ENCODE measurements around the gene GCK.

The GCK gene

GRCh38 chr7:44144426-44144967 is 44.7 kb downstream of the GCK start:
- Histone ChIP-seq H3K36me3 (ENCODE audit: control insufficient read depth, insufficient read depth, low read length) (no peaks in the 10 kb centered on the region), H3K4me3 (ENCODE audit: low read depth, low read length) (no peak overlapping the region), H3K27me3 (ENCODE audit: control insufficient read depth, insufficient read depth, low read length) (peaks cover 31% of the 10 kb centered on the region), H3K9me3 (ENCODE audit: control insufficient read depth, insufficient read depth, low read depth, low read length) (no peaks in the 10 kb centered on the region), H3K27ac (ENCODE audit: low read depth, low read length) (no peak overlapping the region), H3K4me1 (ENCODE audit: control insufficient read depth, insufficient read depth, low read length) (peaks cover 36% of the 10 kb centered on the region), H3K9ac (ENCODE audit: low read length) (no peak overlapping the region)

- no peak overlapping the region for H3K27ac ChIP-seq (ENCODE audit: low read depth, low read length)
- no peak overlapping the region for H3K4me3 ChIP-seq (ENCODE audit: low read depth, low read length)
- H3K9me3 ChIP-seq (ENCODE audit: control insufficient read depth, insufficient read depth, low read depth, low read length), result no peaks in the 10 kb centered on the region
- peaks cover 36% of the 10 kb centered on the region for H3K4me1 ChIP-seq (ENCODE audit: control insufficient read depth, insufficient read depth, low read length)
- no peak overlapping the region for H3K9ac ChIP-seq (ENCODE audit: low read length)
- peaks cover 31% of the 10 kb centered on the region for H3K27me3 ChIP-seq (ENCODE audit: control insufficient read depth, insufficient read depth, low read length)
- no peaks in the 10 kb centered on the region for H3K36me3 ChIP-seq (ENCODE audit: control insufficient read depth, insufficient read depth, low read length)
These were observed 45.5 kb downstream of the GCK start for GRCh38 chr7:44143646-44144250.

GRCh38 chr7:44142028-44142427 is 47.2 kb downstream of the GCK start:
- Histone ChIP-seq H3K9ac (ENCODE audit: low read length) (no peak overlapping the region), H3K27me3 (ENCODE audit: control insufficient read depth, insufficient read depth, low read length) (peaks cover 31% of the 10 kb centered on the region), H3K36me3 (ENCODE audit: control insufficient read depth, insufficient read depth, low read length) (no peaks in the 10 kb centered on the region), H3K4me3 (ENCODE audit: low read depth, low read length) (no peak overlapping the region), H3K27ac (ENCODE audit: low read depth, low read length) (no peak overlapping the region), H3K9me3 (ENCODE audit: control insufficient read depth, insufficient read depth, low read depth, low read length) (no peaks in the 10 kb centered on the region), H3K4me1 (ENCODE audit: control insufficient read depth, insufficient read depth, low read length) (peaks cover 26% of the 10 kb centered on the region)

- Histone ChIP-seq H3K4me1 (ENCODE audit: control insufficient read depth, insufficient read depth, low read length) (peaks cover 19% of the 10 kb centered on the region), H3K36me3 (ENCODE audit: control insufficient read depth, insufficient read depth, low read length) (no peaks in the 10 kb centered on the region), H3K27ac (ENCODE audit: low read depth, low read length) (no peak within 1 kb of the TSS; the same call in 1 of the 2 replicates), H3K9ac (ENCODE audit: low read length) (peak within 1 kb of the TSS; percentile 65), H3K27me3 (ENCODE audit: control insufficient read depth, insufficient read depth, low read length) (peaks cover 25% of the 10 kb centered on the region), H3K4me3 (ENCODE audit: low read depth, low read length) (no peak within 1 kb of the TSS; the same call in 1 of the 2 replicates), H3K9me3 (ENCODE audit: control insufficient read depth, insufficient read depth, low read depth, low read length) (no peaks in the 10 kb centered on the region)
These were observed 47.9 kb downstream of the GCK start, which contains the start of gene MYL7 for GRCh38 chr7:44141221-44141850. Gene MYL7 (minus strand): TSS chr7:44141332. CDS start chr7:44141305, 27 bp downstream.

GRCh38 chr7:44140341-44140740 is 48.9 kb downstream of the GCK start:
- no peak overlapping the region for H3K4me3 ChIP-seq (ENCODE audit: low read depth, low read length)
- no peaks in the 10 kb centered on the region for H3K36me3 ChIP-seq (ENCODE audit: control insufficient read depth, insufficient read depth, low read length)
- H3K9me3 ChIP-seq (ENCODE audit: control insufficient read depth, insufficient read depth, low read depth, low read length), result no peaks in the 10 kb centered on the region
- no peak overlapping the region for H3K9ac ChIP-seq (ENCODE audit: low read length)
- peaks cover 18% of the 10 kb centered on the region for H3K27me3 ChIP-seq (ENCODE audit: control insufficient read depth, insufficient read depth, low read length)
- no peak overlapping the region for H3K27ac ChIP-seq (ENCODE audit: low read depth, low read length)
- peaks cover 15% of the 10 kb centered on the region for H3K4me1 ChIP-seq (ENCODE audit: control insufficient read depth, insufficient read depth, low read length)

GRCh38 chr7:44139311-44140010 is 49.8 kb downstream of the GCK start:
- no peaks in the 10 kb centered on the region for H3K9me3 ChIP-seq (ENCODE audit: control insufficient read depth, insufficient read depth, low read depth, low read length)
- H3K4me3 ChIP-seq (ENCODE audit: low read depth, low read length), result no peak overlapping the region
- H3K9ac ChIP-seq (ENCODE audit: low read length), result no peak overlapping the region
- H3K27me3 ChIP-seq (ENCODE audit: control insufficient read depth, insufficient read depth, low read length), result peaks cover 9% of the 10 kb centered on the region
- peaks cover 11% of the 10 kb centered on the region; the same call in 1 of the 2 replicates for H3K4me1 ChIP-seq (ENCODE audit: control insufficient read depth, insufficient read depth, low read length)
- no peak overlapping the region for H3K27ac ChIP-seq (ENCODE audit: low read depth, low read length)
- H3K36me3 ChIP-seq (ENCODE audit: control insufficient read depth, insufficient read depth, low read length), result no peaks in the 10 kb centered on the region

GRCh38 chr7:44138698-44139097 is 50.5 kb downstream of the GCK start:
- H3K4me1 ChIP-seq (ENCODE audit: control insufficient read depth, insufficient read depth, low read length), result peaks cover 11% of the 10 kb centered on the region; the same call in 1 of the 2 replicates
- H3K27ac ChIP-seq (ENCODE audit: low read depth, low read length), result no peak overlapping the region
- H3K36me3 ChIP-seq (ENCODE audit: control insufficient read depth, insufficient read depth, low read length), result no peaks in the 10 kb centered on the region
- no peak overlapping the region for H3K4me3 ChIP-seq (ENCODE audit: low read depth, low read length)
- no peaks in the 10 kb centered on the region for H3K9me3 ChIP-seq (ENCODE audit: control insufficient read depth, insufficient read depth, low read depth, low read length)
- peaks cover 2% of the 10 kb centered on the region; the same call in 1 of the 2 replicates for H3K27me3 ChIP-seq (ENCODE audit: control insufficient read depth, insufficient read depth, low read length)
- no peak overlapping the region for H3K9ac ChIP-seq (ENCODE audit: low read length)

GRCh38 chr7:44136731-44137130 is 52.5 kb downstream of the GCK start:
- Histone ChIP-seq H3K27ac (ENCODE audit: low read depth, low read length) (no peak overlapping the region), H3K4me1 (ENCODE audit: control insufficient read depth, insufficient read depth, low read length) (peaks cover 21% of the 10 kb centered on the region; the same call in 1 of the 2 replicates), H3K36me3 (ENCODE audit: control insufficient read depth, insufficient read depth, low read length) (no peaks in the 10 kb centered on the region), H3K9me3 (ENCODE audit: control insufficient read depth, insufficient read depth, low read depth, low read length) (no peaks in the 10 kb centered on the region), H3K4me3 (ENCODE audit: low read depth, low read length) (no peak overlapping the region), H3K27me3 (ENCODE audit: control insufficient read depth, insufficient read depth, low read length) (no peaks in the 10 kb centered on the region), H3K9ac (ENCODE audit: low read length) (no peak overlapping the region)

GRCh38 chr7:44134943-44135628 is 54.2 kb downstream of the GCK start:
- H3K9me3 ChIP-seq (ENCODE audit: control insufficient read depth, insufficient read depth, low read depth, low read length), result no peaks in the 10 kb centered on the region
- no peaks in the 10 kb centered on the region for H3K27me3 ChIP-seq (ENCODE audit: control insufficient read depth, insufficient read depth, low read length)
- no peak overlapping the region for H3K4me3 ChIP-seq (ENCODE audit: low read depth, low read length)
- H3K27ac ChIP-seq (ENCODE audit: low read depth, low read length), result no peak overlapping the region
- no peak overlapping the region for H3K9ac ChIP-seq (ENCODE audit: low read length)
- H3K4me1 ChIP-seq (ENCODE audit: control insufficient read depth, insufficient read depth, low read length), result peaks cover 19% of the 10 kb centered on the region; the same call in 1 of the 2 replicates
- no peaks in the 10 kb centered on the region for H3K36me3 ChIP-seq (ENCODE audit: control insufficient read depth, insufficient read depth, low read length)

- no peak overlapping the region for H3K4me3 ChIP-seq (ENCODE audit: low read depth, low read length)
- H3K4me1 ChIP-seq (ENCODE audit: control insufficient read depth, insufficient read depth, low read length), result peaks cover 19% of the 10 kb centered on the region; the same call in 1 of the 2 replicates
- no peaks in the 10 kb centered on the region for H3K36me3 ChIP-seq (ENCODE audit: control insufficient read depth, insufficient read depth, low read length)
- no peaks in the 10 kb centered on the region for H3K9me3 ChIP-seq (ENCODE audit: control insufficient read depth, insufficient read depth, low read depth, low read length)
- no peaks in the 10 kb centered on the region for H3K27me3 ChIP-seq (ENCODE audit: control insufficient read depth, insufficient read depth, low read length)
- H3K9ac ChIP-seq (ENCODE audit: low read length), result no peak overlapping the region
- no peak overlapping the region for H3K27ac ChIP-seq (ENCODE audit: low read depth, low read length)
These were observed 55.9 kb downstream of the GCK start for GRCh38 chr7:44133295-44133694.

All from HUES6 (cell line).